NB4 (cell line): ENCODE measurements around the gene SEPTIN3.

Experiments used
- DNase-seq: peaks from one replicate; pipeline ENCODE4 v3.0.0; 2010; ENCODE audit warnings: low read depth
- H3K4me3 ChIP-seq: one replicate; pipeline ENCODE4 v1.5.1; 2011; ENCODE audit warnings: mild to moderate bottlenecking, low read depth, low read length, moderate library complexity
- CTCF ChIP-seq: IDR thresholded peaks from one replicate; pipeline ENCODE4 v1.5.1; 2012; ENCODE audit warnings: low read depth, low read length
- MAX ChIP-seq: IDR thresholded peaks from 2 replicates; pipeline ENCODE4 v1.6.1; 2011; ENCODE audit warnings: low read depth, low read length
- MYC ChIP-seq: IDR thresholded peaks from 2 replicates; pipeline ENCODE4 v1.6.1; 2011; ENCODE audit warnings: low read depth, low read length
- POLR2A ChIP-seq: IDR thresholded peaks from 2 replicates; pipeline ENCODE4 v1.6.1; 2011; ENCODE audit warnings: mild to moderate bottlenecking; ENCODE audit not compliant: insufficient read length; ENCODE audit errors: extremely low read depth

Gene SEPTIN3

GRCh38 chr22:41968601-41969000, 642 bp upstream of the SEPTIN3 start:
- TF ChIP-seq POLR2A: no peak
- TF ChIP-seq MAX: no peak
- TF ChIP-seq MYC: no peak
- TF ChIP-seq CTCF: no peak
- no peak for DNase-seq

GRCh38 chr22:41970601-41971000, 1.4 kb downstream of the SEPTIN3 start:
- no peak for TF ChIP-seq MYC
- TF ChIP-seq CTCF: no peak
- TF ChIP-seq MAX: no peak
- no peak for TF ChIP-seq POLR2A
- H3K4me3 ChIP-seq: no peak overlapping the region
- no peak for DNase-seq

More at GRCh38 chr22:41968601-41969000, 642 bp upstream of the SEPTIN3 start:
- no peak overlapping the region for H3K4me3 ChIP-seq

- no peak for DNase-seq
Measured at GRCh38 chr22:41971431-41971830, 2.2 kb downstream of the SEPTIN3 start.

GRCh38 chr22:41974691-41975290, 5.5 kb downstream of the SEPTIN3 start:
- no peak for TF ChIP-seq MYC
- no peak for TF ChIP-seq POLR2A
- TF ChIP-seq CTCF: no peak
- no peak for TF ChIP-seq MAX
- no peak overlapping the region for H3K4me3 ChIP-seq
- no peak for DNase-seq

More at GRCh38 chr22:41971431-41971830, 2.2 kb downstream of the SEPTIN3 start:
- TF ChIP-seq MYC: no peak
- TF ChIP-seq POLR2A: no peak
- no peak for TF ChIP-seq MAX
- TF ChIP-seq CTCF: no peak
- no peak overlapping the region for H3K4me3 ChIP-seq

GRCh38 chr22:41975299-41976069, 6.2 kb downstream of the SEPTIN3 start:
- no peak overlapping the region for H3K4me3 ChIP-seq
- TF ChIP-seq MYC: no peak
- TF ChIP-seq POLR2A: no peak
- TF ChIP-seq CTCF: no peak
- no peak for TF ChIP-seq MAX
- DNase-seq: no peak
